ENCODE results near the gene HEATR5B. TPM values are rescaled to one million over a fixed set of nuclear protein-coding genes. Genes with fewer than 3 reads are reported as not detected.
"Not testable (repeated sequence)": the region's sequence is repeated elsewhere in the genome, so short reads cannot be mapped to it uniquely, and the experiment has no call there.

The HEATR5B gene
- total RNA-seq, 2 experiments from 2014 or later = 15.2 to 18.2 TPM

- Mint-ChIP-seq H3K36me3 (ENCODE audit: low read depth) (peaks cover 7% of the 10 kb centered on the region), H3K27me3 (no peaks in the 10 kb centered on the region), H3K27ac (no peak overlapping the region), H3K4me1 (ENCODE audit: low read depth) (peaks cover 9% of the 10 kb centered on the region), H3K9me3 (no peaks in the 10 kb centered on the region), H3K4me3 (no peak overlapping the region)
- ATAC-seq (no peak), DNase-seq (no peak)
- ChIA-PET POLR2A (no interaction called here), CTCF (no interaction called here)
- no peak for TF ChIP-seq CTCF (IDR thresholded peaks at IDR 0.05)
- intact Hi-C loops (cut with micrococcal nuclease) = no loop called here
These were observed 73.0 kb downstream of the HEATR5B start for GRCh38 chr2:37011130-37011529.

- TF ChIP-seq CTCF (IDR thresholded peaks at IDR 0.05) = no peak
- Mint-ChIP-seq H3K4me3 (no peak overlapping the region), H3K36me3 (ENCODE audit: low read depth) (peaks cover 13% of the 10 kb centered on the region), H3K27ac (no peak overlapping the region), H3K9me3 (no peaks in the 10 kb centered on the region), H3K27me3 (no peaks in the 10 kb centered on the region), H3K4me1 (ENCODE audit: low read depth) (no peaks in the 10 kb centered on the region)
- DNase-seq (no peak), ATAC-seq (peak; percentile 42)
- POLR2A ChIA-PET = no interaction called here
- intact Hi-C loops (cut with micrococcal nuclease) = loop anchor here (5.0 kb wide), 1 partner anchor 223 kb away; no protein-coding TSS in a partner anchor
- CTCF ChIA-PET = interaction anchor here (1.2 kb wide), 1 partner anchor 93 kb away, joined by 3 read pairs; no protein-coding TSS in a partner anchor
These were observed 78.9 kb downstream of the HEATR5B start for GRCh38 chr2:37005118-37005868.

GRCh38 chr2:37000988-37001556 is 83.1 kb downstream of the HEATR5B start:
- Mint-ChIP-seq H3K27ac (no peak overlapping the region), H3K4me3 (no peak overlapping the region), H3K36me3 (ENCODE audit: low read depth) (peaks cover 24% of the 10 kb centered on the region), H3K9me3 (no peaks in the 10 kb centered on the region), H3K4me1 (ENCODE audit: low read depth) (no peaks in the 10 kb centered on the region), H3K27me3 (no peaks in the 10 kb centered on the region)
- CTCF ChIA-PET = no interaction called here
- no peak for TF ChIP-seq CTCF (IDR thresholded peaks at IDR 0.05)
- no peak for DNase-seq
- POLR2A ChIA-PET = interaction anchor here (0.6 kb wide), 1 partner anchor 33 kb away, joined by 3 read pairs; no protein-coding TSS in a partner anchor
- ATAC-seq = no peak
- intact Hi-C loops (cut with micrococcal nuclease) = no loop called here

DNA sequence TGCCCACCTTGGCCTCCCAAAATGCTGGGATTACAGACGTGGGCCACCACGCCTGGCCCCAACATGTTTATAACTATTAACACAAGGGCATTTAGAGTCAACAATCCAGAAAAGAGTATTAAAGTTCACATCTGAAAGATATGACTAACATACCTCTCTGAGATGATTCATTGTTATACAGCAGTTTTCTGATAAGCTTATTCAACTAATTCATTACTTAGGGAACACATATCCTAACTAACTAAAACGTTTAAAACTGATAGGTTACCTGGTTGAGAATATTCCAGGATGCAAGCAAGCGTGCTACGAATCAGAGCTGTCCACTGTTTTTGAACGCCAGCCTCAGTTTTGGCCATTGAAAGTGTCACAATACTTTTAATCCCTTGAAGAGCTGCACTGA is 83.9 kb downstream of the HEATR5B start:
- Mint-ChIP-seq H3K36me3 (ENCODE audit: low read depth) (peaks cover 24% of the 10 kb centered on the region), H3K27me3 (no peaks in the 10 kb centered on the region), H3K4me1 (ENCODE audit: low read depth) (no peaks in the 10 kb centered on the region), H3K4me3 (no peak overlapping the region), H3K9me3 (no peaks in the 10 kb centered on the region), H3K27ac (no peak overlapping the region)
- DNase-seq (no peak), ATAC-seq (no peak)
- TF ChIP-seq CTCF (IDR thresholded peaks at IDR 0.05) = no peak
- POLR2A ChIA-PET = interaction anchor here (0.6 kb wide), 1 partner anchor 32 kb away, joined by 3 read pairs; no protein-coding TSS in a partner anchor
- intact Hi-C loops (cut with micrococcal nuclease) = no loop called here
- CTCF ChIA-PET = no interaction called here

GRCh38 chr2:36999416-36999815 is 84.8 kb downstream of the HEATR5B start:
- POLR2A ChIA-PET; H3K4me3 Mint-ChIP-seq; CTCF ChIA-PET; H3K27me3 Mint-ChIP-seq; ATAC-seq; intact Hi-C loops (cut with micrococcal nuclease); H3K9me3 Mint-ChIP-seq; H3K4me1 Mint-ChIP-seq (ENCODE audit: low read depth); H3K27ac Mint-ChIP-seq; DNase-seq: not testable (repeated sequence)
- H3K36me3 Mint-ChIP-seq (ENCODE audit: low read depth) = peaks cover 24% of the 10 kb centered on the region

Measured in activated CD8-positive, alpha-beta T cell treated with anti-CD3 and anti-CD28 coated beads for 36 hours (primary cell).